Measurements from ENCODE around the gene ATOX1. TPM values are rescaled to one million over a fixed set of nuclear protein-coding genes. Genes with fewer than 3 reads are reported as not detected.
A peak's percentile ranks its signal among the peaks of the same experiment; 100 is the strongest.

The ATOX1 gene
- total RNA-seq, 1 donor from 2014 or later, result 101 TPM

GRCh38 chr5:151751091-151751490, 7.3 kb downstream of the ATOX1 start:
- Mint-ChIP-seq H3K36me3 (peaks cover 11% of the 10 kb centered on the region), H3K4me3 (no peak overlapping the region), H3K9me3 (no peaks in the 10 kb centered on the region), H3K4me1 (peaks cover 8% of the 10 kb centered on the region), H3K27me3 (ENCODE audit: low read depth) (no peaks in the 10 kb centered on the region), H3K27ac (no peak overlapping the region)
- TF ChIP-seq CTCF (IDR thresholded peaks at IDR 0.05; ENCODE audit: unreplicated experiment), result no peak
- no peak for DNase-seq (ENCODE audit: low spot score in 2 of 2, unreplicated experiment in 2 of 2)

- no peaks in the 10 kb centered on the region for H3K27me3 Mint-ChIP-seq (ENCODE audit: low read depth)
- peak overlapping the region; percentile 64 for H3K27ac Mint-ChIP-seq
Observed at GRCh38 chr5:151750121-151750520, 8.3 kb downstream of the ATOX1 start.

GRCh38 chr5:151745071-151745705, 13.2 kb downstream of the ATOX1 start:
- no peak for DNase-seq (ENCODE audit: low spot score in 2 of 2, unreplicated experiment in 2 of 2)
- H3K4me3 Mint-ChIP-seq, result no peak overlapping the region
- H3K27me3 Mint-ChIP-seq (ENCODE audit: low read depth), result no peaks in the 10 kb centered on the region
- no peak overlapping the region for H3K27ac Mint-ChIP-seq
- H3K9me3 Mint-ChIP-seq, result no peaks in the 10 kb centered on the region
- H3K36me3 Mint-ChIP-seq, result peaks cover 11% of the 10 kb centered on the region
- TF ChIP-seq CTCF (IDR thresholded peaks at IDR 0.05; ENCODE audit: unreplicated experiment), result no peak
- peaks cover 17% of the 10 kb centered on the region for H3K4me1 Mint-ChIP-seq

More at GRCh38 chr5:151750121-151750520, 8.3 kb downstream of the ATOX1 start:
- no peak for DNase-seq (ENCODE audit: low spot score in 2 of 2, unreplicated experiment in 2 of 2)
- peaks cover 11% of the 10 kb centered on the region for H3K36me3 Mint-ChIP-seq
- no peak overlapping the region for H3K4me3 Mint-ChIP-seq
- peaks cover 2% of the 10 kb centered on the region for H3K4me1 Mint-ChIP-seq
- no peak for TF ChIP-seq CTCF (IDR thresholded peaks at IDR 0.05; ENCODE audit: unreplicated experiment)
- no peaks in the 10 kb centered on the region for H3K9me3 Mint-ChIP-seq

- DNase-seq (ENCODE audit: low spot score in 2 of 2, unreplicated experiment in 2 of 2), result no peak
- Mint-ChIP-seq H3K36me3 (peaks cover 11% of the 10 kb centered on the region), H3K4me3 (no peak overlapping the region), H3K27me3 (ENCODE audit: low read depth) (no peaks in the 10 kb centered on the region), H3K4me1 (peaks cover 29% of the 10 kb centered on the region), H3K9me3 (no peaks in the 10 kb centered on the region), H3K27ac (no peak overlapping the region)
- no peak for TF ChIP-seq CTCF (IDR thresholded peaks at IDR 0.05; ENCODE audit: unreplicated experiment)
Observed at GRCh38 chr5:151743530-151743929, 14.9 kb downstream of the ATOX1 start.

- peak; percentile 57 for TF ChIP-seq CTCF (IDR thresholded peaks at IDR 0.05; ENCODE audit: unreplicated experiment)
- Mint-ChIP-seq H3K4me1 (peaks cover 31% of the 10 kb centered on the region), H3K36me3 (peaks cover 11% of the 10 kb centered on the region), H3K27ac (peak overlapping the region; percentile 98), H3K27me3 (ENCODE audit: low read depth) (no peaks in the 10 kb centered on the region), H3K4me3 (no peak overlapping the region), H3K9me3 (no peaks in the 10 kb centered on the region)
- peak in 1 of 2 experiments; percentile 62 for DNase-seq (ENCODE audit: low spot score in 2 of 2, unreplicated experiment in 2 of 2)
Observed at GRCh38 chr5:151742870-151743294, 15.5 kb downstream of the ATOX1 start.
